ENCODE results near the gene BLOC1S3. TPM values are rescaled to one million over a fixed set of nuclear protein-coding genes. Genes with fewer than 3 reads are reported as not detected.
"Not testable (repeated sequence)": the region's sequence is repeated elsewhere in the genome, so short reads cannot be mapped to it uniquely, and the experiment has no call there.

The BLOC1S3 gene
- polyA plus RNA-seq, 3 donors, result 9.1 to 10.5 (median 10.4) TPM

GRCh38 chr19:45211751-45212381 lies 33.3 kb downstream of the BLOC1S3 start:
- no peak for DNase-seq (ENCODE audit: extremely low read depth in 1 of 11, low read depth in 9 of 11, low spot score in 4 of 11)

- no peak for DNase-seq (ENCODE audit: extremely low read depth in 1 of 11, low read depth in 9 of 11, low spot score in 4 of 11)
These were observed 34.4 kb downstream of the BLOC1S3 start for GRCh38 chr19:45213031-45213430.

- no peak for DNase-seq (ENCODE audit: extremely low read depth in 1 of 11, low read depth in 9 of 11, low spot score in 4 of 11)
These were observed 37.0 kb downstream of the BLOC1S3 start for GRCh38 chr19:45215391-45216191.

- no peak for DNase-seq (ENCODE audit: extremely low read depth in 1 of 11, low read depth in 9 of 11, low spot score in 4 of 11)
These were observed 38.1 kb downstream of the BLOC1S3 start for GRCh38 chr19:45216667-45217066.

- no peak for DNase-seq (ENCODE audit: extremely low read depth in 1 of 11, low read depth in 9 of 11, low spot score in 4 of 11)
These were observed 38.8 kb downstream of the BLOC1S3 start for GRCh38 chr19:45217193-45217956.

- DNase-seq (ENCODE audit: extremely low read depth in 1 of 11, low read depth in 9 of 11, low spot score in 4 of 11), result no peak
These were observed 39.4 kb downstream of the BLOC1S3 start for GRCh38 chr19:45217957-45218334.

GRCh38 chr19:45218426-45218825 lies 39.8 kb downstream of the BLOC1S3 start:
- DNase-seq (ENCODE audit: extremely low read depth in 1 of 11, low read depth in 9 of 11, low spot score in 4 of 11), result no peak

- DNase-seq (ENCODE audit: extremely low read depth in 1 of 11, low read depth in 9 of 11, low spot score in 4 of 11), result no peak
These were observed 40.5 kb downstream of the BLOC1S3 start for GRCh38 chr19:45218911-45219743.

- no peak for DNase-seq (ENCODE audit: extremely low read depth in 1 of 11, low read depth in 9 of 11, low spot score in 4 of 11)
These were observed 44.1 kb downstream of the BLOC1S3 start for GRCh38 chr19:45222724-45223123.

- DNase-seq (ENCODE audit: extremely low read depth in 1 of 11, low read depth in 9 of 11, low spot score in 4 of 11), result no peak
These were observed 45.3 kb downstream of the BLOC1S3 start for GRCh38 chr19:45223879-45224278.

GRCh38 chr19:45224645-45225044 lies 46.1 kb downstream of the BLOC1S3 start:
- no peak for DNase-seq (ENCODE audit: extremely low read depth in 1 of 11, low read depth in 9 of 11, low spot score in 4 of 11)

- DNase-seq (ENCODE audit: extremely low read depth in 1 of 11, low read depth in 9 of 11, low spot score in 4 of 11), result not testable (repeated sequence)
These were observed 50.5 kb downstream of the BLOC1S3 start for GRCh38 chr19:45229056-45229455.

Other genes starting within 250 kb of the BLOC1S3 start
- not detected for gene APOC4, start 236.5 kb upstream of the BLOC1S3 start, polyA plus RNA-seq (ENCODE audit: insufficient read length in 3 of 3)
- 10 to 100 TPM; 13.6 to 16.6 (median 13.7) TPM for gene APOC2, start 232.7 kb upstream of the BLOC1S3 start, polyA plus RNA-seq (ENCODE audit: insufficient read length in 3 of 3)
- 100 to 1,000 TPM; 113 to 136 (median 125) TPM for gene CLPTM1, start 223.4 kb upstream of the BLOC1S3 start, polyA plus RNA-seq (ENCODE audit: insufficient read length in 3 of 3)
- 1 to 10 TPM; 4.0 to 7.8 (median 6.2) TPM for gene RELB, start 177.3 kb upstream of the BLOC1S3 start, polyA plus RNA-seq (ENCODE audit: insufficient read length in 3 of 3)
- 10 to 100 TPM; 65.0 to 86.5 (median 69.1) TPM for gene CLASRP, start 139.7 kb upstream of the BLOC1S3 start, polyA plus RNA-seq (ENCODE audit: insufficient read length in 3 of 3)
- 1 to 10 TPM in 2 of 3 donors, under 1 TPM in 1; 0.76 to 2.6 (median 1.4) TPM for gene ZNF296, start 102.3 kb upstream of the BLOC1S3 start, polyA plus RNA-seq (ENCODE audit: insufficient read length in 3 of 3)
- gene GEMIN7, start 99.5 kb upstream of the BLOC1S3 start, polyA plus RNA-seq (ENCODE audit: insufficient read length in 3 of 3), result 10 to 100 TPM; 17.8 to 25.9 (median 22.6) TPM
- 10 to 100 TPM; 23.3 to 39.5 (median 32.4) TPM for gene PPP1R37, start 85.6 kb upstream of the BLOC1S3 start, polyA plus RNA-seq (ENCODE audit: insufficient read length in 3 of 3)
- under 1 TPM; 0.09 to 0.38 (median 0.13) TPM for gene NKPD1, start 17.8 kb upstream of the BLOC1S3 start, polyA plus RNA-seq (ENCODE audit: insufficient read length in 3 of 3)
- gene TRAPPC6A, start 547 bp upstream of the BLOC1S3 start, polyA plus RNA-seq (ENCODE audit: insufficient read length in 3 of 3), result 10 to 100 TPM; 29.4 to 46.9 (median 44.5) TPM
- gene EXOC3L2, start 66.6 kb downstream of the BLOC1S3 start, polyA plus RNA-seq (ENCODE audit: insufficient read length in 3 of 3), result 10 to 100 TPM in 2 of 3 donors, 1 to 10 TPM in 1; 6.1 to 13.1 (median 12.3) TPM
- gene MARK4, start 72.5 kb downstream of the BLOC1S3 start, polyA plus RNA-seq (ENCODE audit: insufficient read length in 3 of 3), result 10 to 100 TPM; 39.0 to 43.3 (median 42.4) TPM
- 1 to 10 TPM in 1 of 3 donors, under 1 TPM in 2; 0.42 to 1.6 (median 0.50) TPM for gene CKM, start 144.1 kb downstream of the BLOC1S3 start, polyA plus RNA-seq (ENCODE audit: insufficient read length in 3 of 3)
- gene KLC3, start 162.0 kb downstream of the BLOC1S3 start, polyA plus RNA-seq (ENCODE audit: insufficient read length in 3 of 3), result 1 to 10 TPM; 1.3 to 2.4 (median 2.0) TPM
- 10 to 100 TPM; 33.5 to 36.9 (median 35.5) TPM for gene ERCC2, start 191.8 kb downstream of the BLOC1S3 start, polyA plus RNA-seq (ENCODE audit: insufficient read length in 3 of 3)
- 10 to 100 TPM in 1 of 3 donors, 1 to 10 TPM in 2; 6.1 to 14.7 (median 7.9) TPM for gene PPP1R13L, start 226.3 kb downstream of the BLOC1S3 start, polyA plus RNA-seq (ENCODE audit: insufficient read length in 3 of 3)
- 1 to 10 TPM; 3.3 to 4.5 (median 4.3) TPM for gene POLR1G, start 227.9 kb downstream of the BLOC1S3 start, polyA plus RNA-seq (ENCODE audit: insufficient read length in 3 of 3)
- gene ERCC1, start 245.1 kb downstream of the BLOC1S3 start, polyA plus RNA-seq (ENCODE audit: insufficient read length in 3 of 3), result 10 to 100 TPM; 75.1 to 90.2 (median 82.4) TPM

Data from renal cortex interstitium (tissue), 11 donors.